OCI-LY1 (cell line): ENCODE results near the gene MAST4.

Source experiments
- H2AFZ ChIP-seq: fragments of 200-600 bp; sonication (generic), shearing (Covaris generic); 2 replicates; pipeline ENCODE4 v1.6.0; 2014; ENCODE audit warnings: antibody characterized with exemption, mild to moderate bottlenecking, low read length
- H3F3A ChIP-seq: fragments of 200-600 bp; sonication (generic), shearing (Covaris generic); 2 replicates; pipeline ENCODE4 v1.6.0; 2014; ENCODE audit warnings: mild to moderate bottlenecking, antibody characterized with exemption, low read length, moderate library complexity; ENCODE audit not compliant: insufficient read depth
- H3K27ac ChIP-seq: fragments of 200-600 bp; sonication (generic); 2 replicates; pipeline ENCODE4 v1.5.1; 2014; ENCODE audit warnings: low read length, mixed run types, mild to moderate bottlenecking, low read depth; ENCODE audit not compliant: poor library complexity, severe bottlenecking
- H3K27me3 ChIP-seq: fragments of 200-600 bp; sonication (generic); 2 replicates; pipeline ENCODE4 v1.6.0; 2014; ENCODE audit warnings: antibody characterized with exemption, mild to moderate bottlenecking, low read length, moderate library complexity; ENCODE audit not compliant: insufficient read depth
- H3K36me3 ChIP-seq: fragments of 200-600 bp; sonication (generic); 2 replicates; pipeline ENCODE4 v1.6.1; 2014; ENCODE audit warnings: mild to moderate bottlenecking, antibody characterized with exemption, low read length, moderate library complexity, mixed read lengths; ENCODE audit not compliant: insufficient read depth
- H3K4me1 ChIP-seq: fragments of 200-600 bp; sonication (generic); 2 replicates; pipeline ENCODE4 v1.5.1; 2014; ENCODE audit warnings: mild to moderate bottlenecking, low read length, moderate library complexity; ENCODE audit not compliant: insufficient read depth, severe bottlenecking
- H3K4me2 ChIP-seq: fragments of 200-600 bp; sonication (generic), shearing (Covaris generic); 2 replicates; pipeline ENCODE4 v1.6.1; 2014; ENCODE audit warnings: low read length
- H3K4me3 ChIP-seq: fragments of 200-600 bp; sonication (generic); 2 replicates; pipeline ENCODE4 v1.5.1; 2014; ENCODE audit warnings: low read length, low read depth, mild to moderate bottlenecking, mixed read lengths; ENCODE audit not compliant: poor library complexity, severe bottlenecking
- H3K79me2 ChIP-seq: fragments of 200-600 bp; shearing (Covaris generic); 2 replicates; pipeline ENCODE4 v1.6.1; 2016; ENCODE audit warnings: mixed run types, low read length, mixed read lengths; ENCODE audit not compliant: insufficient read depth
- H3K9ac ChIP-seq: fragments of 200-600 bp; sonication (generic), shearing (Covaris generic); 2 replicates; pipeline ENCODE4 v1.6.1; 2014; ENCODE audit warnings: mild to moderate bottlenecking, low read length, mixed read lengths
- H3K9me2 ChIP-seq: fragments of 200-600 bp; sonication (generic), shearing (Covaris generic); 2 replicates; pipeline ENCODE4 v1.6.1; 2014; ENCODE audit warnings: low read depth, mild to moderate bottlenecking, low read length, mixed read lengths
- H3K9me3 ChIP-seq: fragments of 200-600 bp; shearing (Covaris generic); 2 replicates; pipeline ENCODE4 v1.6.1; 2014; ENCODE audit warnings: low read length, mixed read lengths
- H4K20me1 ChIP-seq: fragments of 200-600 bp; sonication (generic), shearing (Covaris generic); 2 replicates; pipeline ENCODE4 v1.6.0; 2016; ENCODE audit warnings: mild to moderate bottlenecking, low read length; ENCODE audit not compliant: insufficient read depth
- CTCF ChIP-seq: fragments of 200-600 bp; sonication (generic), shearing (Covaris generic); IDR thresholded peaks from 2 replicates; pipeline ENCODE4 v1.5.1; 2017; ENCODE audit warnings: mild to moderate bottlenecking, antibody characterized with exemption, low read length, moderate library complexity, mixed read lengths
- EZH2 ChIP-seq: fragments of 200-600 bp; sonication (generic), shearing (Covaris generic); IDR thresholded peaks from 2 replicates; pipeline ENCODE4 v1.8.0; 2017; ENCODE audit warnings: borderline replicate concordance, mixed run types, mild to moderate bottlenecking, antibody characterized with exemption, low read length, moderate library complexity, mixed read lengths

The MAST4 gene

GRCh38 chr5:67031057-67031443, 434.9 kb downstream of the MAST4 start:
- Histone ChIP-seq H3K27me3 (no peaks in the 10 kb centered on the region), H3K9ac (no peak overlapping the region), H3K79me2 (no peaks in the 10 kb centered on the region), H3F3A (no peaks in the 10 kb centered on the region), H3K4me3 (no peak overlapping the region), H3K4me2 (no peak overlapping the region), H2AFZ (no peak overlapping the region), H4K20me1 (no peaks in the 10 kb centered on the region), H3K9me3 (no peaks in the 10 kb centered on the region), H3K9me2 (no peaks in the 10 kb centered on the region), H3K4me1 (no peaks in the 10 kb centered on the region), H3K36me3 (no peaks in the 10 kb centered on the region), H3K27ac (no peak overlapping the region)
- no peak for TF ChIP-seq CTCF

- H4K20me1 ChIP-seq: no peaks in the 10 kb centered on the region
- H3K9ac ChIP-seq: no peak overlapping the region
Measured at GRCh38 chr5:67031692-67032091, 435.5 kb downstream of the MAST4 start.

GRCh38 chr5:67032921-67033664, 436.9 kb downstream of the MAST4 start:
- no peak for TF ChIP-seq EZH2
- TF ChIP-seq CTCF: no peak
- Histone ChIP-seq H3K9ac (no peak overlapping the region), H3K27ac (no peak overlapping the region), H3K9me2 (no peaks in the 10 kb centered on the region), H3K4me1 (no peaks in the 10 kb centered on the region), H3K79me2 (no peaks in the 10 kb centered on the region), H3K9me3 (no peaks in the 10 kb centered on the region), H3K4me2 (no peak overlapping the region), H2AFZ (no peak overlapping the region), H4K20me1 (no peaks in the 10 kb centered on the region), H3K4me3 (no peak overlapping the region), H3K27me3 (no peaks in the 10 kb centered on the region), H3K36me3 (no peaks in the 10 kb centered on the region), H3F3A (no peaks in the 10 kb centered on the region)

More at GRCh38 chr5:67031692-67032091, 435.5 kb downstream of the MAST4 start:
- Histone ChIP-seq H3K27ac (no peak overlapping the region), H3F3A (no peaks in the 10 kb centered on the region), H2AFZ (no peak overlapping the region), H3K4me2 (no peak overlapping the region), H3K79me2 (no peaks in the 10 kb centered on the region), H3K4me1 (no peaks in the 10 kb centered on the region), H3K4me3 (no peak overlapping the region), H3K36me3 (no peaks in the 10 kb centered on the region), H3K9me2 (no peaks in the 10 kb centered on the region), H3K9me3 (no peaks in the 10 kb centered on the region), H3K27me3 (no peaks in the 10 kb centered on the region)
- TF ChIP-seq EZH2 (no peak), CTCF (no peak)
